Erythroblast (primary cell): Measurements from ENCODE around the gene FBXW4.
A peak's percentile ranks its signal among the peaks of the same experiment; 100 is the strongest.

Source experiments
- DNase-seq, 2 experiments: peaks; one replicate each; lab custom pipeline; 2025; lab: John Stamatoyannopoulos, UW
- GATA1 ChIP-seq: IDR thresholded peaks from 2 replicates; pipeline ENCODE4 v1.6.1; 2011; ENCODE audit warnings: low read depth, mild to moderate bottlenecking, control low read depth, low read length, moderate library complexity
- POLR2A ChIP-seq: IDR thresholded peaks from 2 replicates; pipeline ENCODE4 v1.6.1; 2011; ENCODE audit warnings: mild to moderate bottlenecking, low read length

FBXW4 gene

GRCh38 chr10:101694674-101695403 lies at the start of gene FBXW4:
Gene FBXW4, minus strand, starts transcription at chr10:101695170. Its CDS starts 65 bp downstream, at chr10:101695105.
- TF ChIP-seq GATA1 (no peak), POLR2A (peak; percentile 61)

GRCh38 chr10:101744267-101744666 lies 49.3 kb upstream of the FBXW4 start:
- TF ChIP-seq GATA1 (no peak), POLR2A (no peak)
- no peak for DNase-seq

More at GRCh38 chr10:101694674-101695403, at the start of gene FBXW4:
- peak; percentile 71 to 81 for DNase-seq

- TF ChIP-seq POLR2A (no peak), GATA1 (no peak)
- no peak for DNase-seq
These were observed 47.0 kb upstream of the FBXW4 start for GRCh38 chr10:101741938-101742337.

- no peak for DNase-seq
- TF ChIP-seq POLR2A (no peak), GATA1 (no peak)
These were observed 41.7 kb upstream of the FBXW4 start for GRCh38 chr10:101736666-101737065.

- no peak for DNase-seq
- TF ChIP-seq GATA1 (no peak), POLR2A (no peak)
These were observed 37.1 kb upstream of the FBXW4 start for GRCh38 chr10:101732096-101732495.

- no peak for TF ChIP-seq POLR2A
- TF ChIP-seq GATA1 = no peak
These were observed 31.1 kb upstream of the FBXW4 start for GRCh38 chr10:101726115-101726387.

GRCh38 chr10:101725296-101726114 lies 30.5 kb upstream of the FBXW4 start:
- TF ChIP-seq GATA1 = no peak
- TF ChIP-seq POLR2A = no peak
- DNase-seq = no peak

More at GRCh38 chr10:101726115-101726387, 31.1 kb upstream of the FBXW4 start:
- DNase-seq = no peak

- no peak for TF ChIP-seq GATA1
- no peak for TF ChIP-seq POLR2A
- DNase-seq = no peak
These were observed 29.5 kb upstream of the FBXW4 start for GRCh38 chr10:101724446-101724845.

- DNase-seq = no peak
- TF ChIP-seq POLR2A (no peak), GATA1 (no peak)
These were observed 28.2 kb upstream of the FBXW4 start for GRCh38 chr10:101723176-101723575.

- no peak for DNase-seq
- TF ChIP-seq GATA1 = no peak
- no peak for TF ChIP-seq POLR2A
These were observed 26.8 kb upstream of the FBXW4 start for GRCh38 chr10:101721806-101722205.

- TF ChIP-seq GATA1 = no peak
- no peak for TF ChIP-seq POLR2A
- DNase-seq = no peak
These were observed 25.7 kb upstream of the FBXW4 start for GRCh38 chr10:101720606-101721230.

- TF ChIP-seq POLR2A = no peak
- TF ChIP-seq GATA1 = no peak
- no peak for DNase-seq
These were observed 23.8 kb upstream of the FBXW4 start for GRCh38 chr10:101718690-101719275.

- TF ChIP-seq POLR2A = no peak
- no peak for TF ChIP-seq GATA1
- no peak for DNase-seq
These were observed 22.1 kb upstream of the FBXW4 start for GRCh38 chr10:101716891-101717659.
